ENCODE data around the gene KCNH8.
"Not testable (repeated sequence)": the region's sequence is repeated elsewhere in the genome, so short reads cannot be mapped to it uniquely, and the experiment has no call there.

KCNH8 gene

DNA sequence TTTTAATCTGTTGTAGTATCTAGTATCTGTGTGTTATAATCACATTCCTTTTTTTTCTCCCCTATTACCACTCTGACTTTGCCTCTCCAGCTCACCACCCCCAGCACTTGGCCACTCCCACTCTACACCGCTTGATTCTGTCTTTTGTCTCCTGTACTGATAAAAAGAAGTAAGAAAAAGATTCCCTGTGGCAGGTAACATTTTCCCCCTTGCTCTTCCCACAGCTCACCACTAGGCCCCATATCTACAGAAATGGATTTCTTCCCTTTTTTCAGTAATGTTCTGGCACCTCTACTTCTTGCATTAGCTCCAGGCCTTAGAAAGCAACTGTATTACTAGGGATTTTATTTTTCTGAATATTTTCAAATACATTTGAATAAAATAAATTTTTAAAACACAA is 25.6 kb downstream of the KCNH8 start:
- DNase-seq (ENCODE audit: low read depth), result no peak

DNA sequence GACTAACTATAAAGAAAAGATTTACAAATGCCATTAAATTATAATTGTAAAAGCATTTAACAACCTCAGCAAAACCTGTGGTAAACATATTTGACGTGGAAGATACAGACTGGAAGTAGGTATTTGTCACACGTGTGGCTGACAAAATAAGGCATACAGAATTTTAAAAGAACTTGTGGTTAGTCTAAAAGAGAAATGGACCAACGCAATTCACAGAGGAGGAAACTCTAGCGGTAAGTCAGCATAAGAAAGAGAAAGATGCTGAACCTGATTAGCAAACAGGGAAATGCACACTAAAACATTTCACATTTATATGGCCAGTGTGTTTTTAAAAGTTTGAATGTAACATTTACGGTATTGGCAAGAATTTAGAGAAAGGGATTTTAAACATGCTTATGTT is 35.3 kb downstream of the KCNH8 start:
- DNase-seq (ENCODE audit: low read depth), result no peak

DNA sequence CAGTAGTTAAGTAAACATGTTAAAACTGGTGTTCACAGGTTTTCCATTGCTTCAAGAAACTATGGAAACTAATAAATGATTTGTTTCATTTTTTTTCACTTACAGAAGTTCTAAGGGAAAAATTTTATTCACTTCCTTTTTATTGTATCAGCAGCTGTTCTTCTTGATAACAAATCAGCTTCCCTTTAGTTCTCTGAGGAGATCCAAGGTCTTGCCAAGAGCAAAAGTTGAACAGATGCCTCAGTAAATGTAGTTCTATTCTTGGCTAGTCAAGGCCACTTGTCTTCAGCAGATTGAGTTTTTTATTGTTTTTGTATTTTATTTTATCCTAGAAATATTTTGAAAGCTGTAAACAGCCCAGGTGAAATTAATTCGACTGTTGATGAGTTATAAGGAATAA is 41.8 kb downstream of the KCNH8 start:
- DNase-seq (ENCODE audit: low read depth), result no peak

- DNase-seq (ENCODE audit: low read depth), result no peak
Measured at GRCh38 chr3:19190602-19191001, 42.3 kb downstream of the KCNH8 start.

DNA sequence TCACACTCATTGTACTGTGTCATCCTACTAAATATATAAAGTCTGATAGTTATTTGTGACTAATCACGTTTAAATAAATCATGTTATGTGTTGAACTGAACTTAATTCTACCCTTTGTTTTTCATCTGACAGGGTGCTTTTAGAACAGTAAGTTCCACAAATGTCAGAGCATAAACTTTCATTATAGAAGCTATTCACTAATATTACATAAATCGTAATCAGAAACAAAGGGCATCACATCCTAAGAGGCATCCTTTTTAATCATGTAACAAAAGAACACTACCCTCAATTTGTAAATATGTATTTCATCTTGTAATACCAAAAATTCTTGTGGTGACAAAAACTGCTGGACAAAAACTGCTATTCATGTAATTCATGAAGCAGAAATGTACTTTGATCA is 50.8 kb downstream of the KCNH8 start:
- DNase-seq (ENCODE audit: low read depth), result no peak

DNA sequence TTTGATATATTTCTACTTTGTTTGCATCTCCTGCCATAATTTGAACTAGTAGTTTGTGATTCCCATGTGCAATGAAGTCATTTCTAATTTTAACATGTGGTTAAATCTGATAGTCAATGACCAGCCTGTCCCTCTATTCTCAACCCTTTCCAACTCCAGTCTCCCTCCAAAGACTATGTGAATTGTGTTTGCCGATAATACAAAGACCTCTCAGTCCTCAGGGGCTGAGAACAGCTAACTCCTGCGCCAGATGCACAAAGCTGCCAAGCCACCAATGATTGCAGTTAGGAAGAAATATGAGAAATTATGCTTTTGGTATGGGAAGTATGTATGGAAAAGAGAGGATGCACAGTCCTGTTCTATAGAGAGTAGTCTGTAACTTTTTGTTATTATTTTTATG is 54.0 kb downstream of the KCNH8 start:
- no peak for DNase-seq (ENCODE audit: low read depth)

DNA sequence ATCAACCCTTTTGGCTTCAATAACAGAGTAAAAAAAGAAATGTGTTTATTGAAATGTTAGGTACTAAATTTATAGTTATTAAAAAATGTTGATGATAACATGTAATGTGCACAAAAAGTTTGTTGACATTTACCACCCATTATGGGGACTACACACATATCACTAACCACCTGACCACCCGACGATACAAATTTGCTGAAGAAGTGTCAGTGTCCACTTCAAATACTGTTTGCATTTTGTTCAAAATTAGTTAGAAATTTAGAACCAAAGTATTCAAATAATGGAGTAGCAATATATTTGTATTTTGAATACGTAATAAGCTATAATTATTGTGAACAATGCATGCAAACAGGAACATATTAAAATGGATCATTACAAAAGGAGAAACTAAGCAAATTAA is 54.4 kb downstream of the KCNH8 start:
- DNase-seq (ENCODE audit: low read depth), result no peak

GRCh38 chr3:19206540-19206939 is 58.2 kb downstream of the KCNH8 start:
- no peak for DNase-seq (ENCODE audit: low read depth)

DNA sequence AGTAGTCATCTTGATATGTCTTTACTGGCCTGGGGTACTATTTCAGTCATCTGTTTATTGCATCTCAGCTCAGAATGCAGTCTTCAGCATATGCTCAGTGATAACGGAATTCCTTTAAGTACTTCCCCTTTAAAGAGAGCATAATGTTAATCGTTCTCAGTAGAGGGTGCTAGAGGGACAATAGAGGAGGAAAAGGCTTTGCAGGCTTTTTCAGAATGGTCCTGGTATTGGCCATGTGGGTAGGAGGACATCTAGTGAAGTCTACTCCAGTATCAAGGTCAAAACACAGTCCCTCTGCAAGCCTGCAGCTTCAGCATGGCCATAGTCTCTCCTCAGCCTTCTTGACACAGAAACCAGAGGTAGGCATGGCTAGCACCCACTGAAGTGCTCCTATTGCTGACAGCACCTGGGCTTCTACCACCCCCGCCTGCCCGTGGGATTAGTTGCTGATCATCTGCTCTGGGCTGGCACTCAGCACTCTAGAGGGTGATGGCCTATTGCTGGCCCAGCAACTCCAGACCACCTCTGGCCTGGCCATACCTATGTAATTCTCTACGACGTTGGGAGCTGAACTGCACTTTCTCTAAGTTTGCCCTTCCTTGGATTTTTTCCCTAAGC is 65.4 kb downstream of the KCNH8 start:
- DNase-seq (ENCODE audit: low read depth), result no peak

DNA sequence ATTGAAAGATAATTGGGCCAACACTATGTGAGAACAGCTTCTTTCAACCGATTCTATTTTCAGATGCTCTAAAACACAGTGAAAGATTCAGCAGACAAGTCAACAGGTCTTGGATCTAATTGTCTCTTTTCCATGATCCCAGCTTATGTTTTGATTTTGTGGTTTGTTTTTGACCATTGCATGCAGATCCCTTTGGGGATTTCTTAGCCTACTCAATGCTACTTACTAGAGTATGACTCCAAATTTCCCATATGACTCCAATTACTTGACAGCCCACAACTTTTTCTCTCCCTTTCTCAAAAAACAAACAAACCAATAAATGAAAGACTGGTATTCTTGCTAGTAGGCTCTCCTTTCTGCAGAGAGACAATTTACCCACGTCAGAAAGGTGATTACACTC is 67.1 kb downstream of the KCNH8 start:
- DNase-seq (ENCODE audit: low read depth), result no peak

GRCh38 chr3:19216669-19217337 is 68.5 kb downstream of the KCNH8 start:
- no peak for DNase-seq (ENCODE audit: low read depth)

GRCh38 chr3:19220311-19220710 is 72.0 kb downstream of the KCNH8 start:
- no peak for DNase-seq (ENCODE audit: low read depth)

GRCh38 chr3:19221081-19221480 is 72.8 kb downstream of the KCNH8 start:
- no peak for DNase-seq (ENCODE audit: low read depth)

DNA sequence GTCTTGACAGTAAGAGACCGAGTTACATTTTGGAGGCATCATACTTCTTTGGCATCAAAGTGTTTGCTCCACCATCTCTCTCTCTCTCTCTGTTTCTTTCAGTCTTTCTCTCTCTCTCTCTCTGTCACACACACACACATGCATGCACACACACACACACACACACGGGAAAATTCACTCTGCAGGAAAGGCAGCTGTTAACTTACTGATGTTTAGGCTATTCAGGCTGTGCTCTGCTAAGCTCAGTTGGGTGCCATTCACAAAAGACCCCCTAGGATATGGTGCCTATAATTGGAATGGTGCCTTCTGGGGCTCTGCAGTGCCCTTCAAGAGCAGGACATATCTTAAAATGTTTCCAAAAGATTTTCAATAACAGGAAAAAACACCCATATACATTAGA is 78.2 kb downstream of the KCNH8 start:
- no peak for DNase-seq (ENCODE audit: low read depth)

DNA sequence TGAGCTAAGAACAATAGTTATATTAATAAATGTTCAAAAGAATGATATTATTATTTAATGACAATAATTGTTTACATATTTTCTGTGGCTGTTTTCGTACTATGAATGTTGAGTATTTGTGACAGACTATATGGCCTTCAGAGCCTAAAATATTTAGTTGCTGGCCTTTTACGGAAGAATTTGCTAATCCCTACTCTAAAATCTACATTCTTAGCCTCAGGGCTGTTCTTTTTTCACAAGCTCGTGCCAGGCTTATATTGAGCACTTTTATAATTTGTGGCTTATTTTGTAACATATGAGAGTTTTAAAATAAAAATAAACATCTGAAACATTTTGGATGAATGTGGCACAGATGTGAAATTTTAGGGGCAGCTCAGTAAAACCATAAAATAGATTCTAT is 79.9 kb downstream of the KCNH8 start:
- no peak for DNase-seq (ENCODE audit: low read depth)

GRCh38 chr3:19229086-19229485 is 80.8 kb downstream of the KCNH8 start:
- DNase-seq (ENCODE audit: low read depth), result no peak

GRCh38 chr3:19229881-19230280 is 81.6 kb downstream of the KCNH8 start:
- not testable (repeated sequence) for DNase-seq (ENCODE audit: low read depth)

DNA sequence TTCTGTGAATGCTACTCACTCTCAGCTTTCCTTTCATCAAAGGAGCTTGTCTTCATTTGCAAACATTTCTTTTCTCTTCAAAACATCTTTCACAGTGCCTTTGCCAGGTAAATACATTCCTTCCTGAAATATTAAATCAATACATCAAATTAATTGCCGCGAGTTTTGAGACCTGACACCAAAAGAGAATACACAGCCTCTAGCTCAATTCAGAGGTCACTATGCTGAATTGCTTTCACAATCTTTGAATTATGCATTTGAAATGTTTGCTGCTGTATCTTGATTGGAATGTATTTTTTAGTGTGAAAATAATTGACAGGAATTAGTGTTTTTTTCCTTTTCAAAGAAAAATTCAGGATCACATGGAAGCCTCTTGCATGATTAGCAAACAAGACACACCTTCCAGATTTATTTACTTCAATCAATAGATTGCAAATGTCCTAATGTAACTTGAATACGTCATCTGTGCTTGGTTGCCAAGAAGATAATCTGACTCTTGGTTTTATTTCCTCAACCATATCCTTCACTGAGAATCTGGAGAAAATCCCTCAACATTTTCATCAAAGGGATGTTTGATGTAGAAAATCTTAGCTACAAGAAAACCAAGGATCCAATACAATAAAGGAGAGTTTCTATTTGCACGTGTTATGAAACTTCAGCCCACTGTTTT is 83.6 kb downstream of the KCNH8 start:
- DNase-seq (ENCODE audit: low read depth), result no peak

DNA sequence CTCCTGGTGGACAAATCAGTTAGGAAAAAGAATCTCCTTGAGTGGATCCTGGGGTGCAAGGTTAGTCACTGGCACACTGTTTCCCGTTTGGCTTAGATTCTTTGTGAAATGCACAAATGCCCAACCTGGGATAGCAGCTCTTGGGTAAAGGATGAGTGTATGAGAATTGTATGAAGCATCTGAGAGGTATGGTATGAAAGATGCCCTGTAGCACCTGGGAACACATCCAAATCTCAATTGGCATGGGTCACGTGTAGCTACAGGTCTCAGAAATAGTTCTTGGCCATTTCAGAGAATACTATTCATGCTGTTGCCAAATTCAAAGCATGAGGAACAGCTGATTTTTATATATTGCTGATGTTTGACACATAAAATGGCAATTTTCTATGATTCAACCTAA is 84.3 kb downstream of the KCNH8 start:
- DNase-seq (ENCODE audit: low read depth), result no peak

DNA sequence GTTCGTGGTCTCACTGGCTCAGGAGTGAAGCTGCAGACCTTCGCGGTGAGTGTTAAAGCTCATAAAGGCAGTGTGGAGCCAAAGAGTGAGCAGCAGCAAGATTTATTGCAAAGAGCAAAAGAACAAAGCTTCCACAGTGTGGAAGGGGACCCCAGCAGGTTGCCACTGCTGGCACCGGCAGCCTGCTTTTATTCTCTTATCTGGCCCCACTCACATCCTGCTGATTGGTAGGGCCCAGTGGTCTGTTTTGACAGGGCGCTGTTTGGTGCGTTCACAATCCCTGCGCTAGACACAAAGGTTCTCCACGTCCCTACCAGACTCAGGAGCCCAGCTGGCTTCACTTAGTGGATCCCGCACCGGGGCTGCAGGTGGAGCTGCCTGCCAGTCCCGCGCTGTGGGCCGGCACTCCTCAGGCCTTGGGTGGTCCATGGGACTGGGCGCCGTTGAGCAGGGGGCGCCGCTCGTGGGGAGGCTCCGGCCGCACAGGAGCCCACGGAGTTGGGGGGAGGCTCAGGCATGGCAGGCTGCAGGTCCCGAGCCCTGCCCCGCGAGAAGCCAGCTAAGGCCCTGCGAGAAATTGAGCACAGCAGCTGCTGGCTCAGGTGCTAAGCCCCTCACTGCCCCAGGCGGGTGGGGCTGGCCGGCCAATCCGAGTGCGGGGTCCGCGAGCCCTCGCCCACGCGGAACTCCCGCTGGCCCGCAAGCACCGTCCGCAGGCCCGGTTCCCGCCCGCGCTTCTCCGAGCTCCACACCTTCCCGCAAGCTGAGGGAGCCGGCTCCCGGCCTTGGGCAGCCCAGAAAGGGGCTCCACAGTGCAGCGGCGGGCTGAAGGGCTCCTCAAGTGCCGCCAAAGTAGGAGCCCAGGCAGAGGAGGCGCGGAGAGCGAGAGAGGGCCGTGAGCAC is 85.8 kb downstream of the KCNH8 start:
- not testable (repeated sequence) for DNase-seq (ENCODE audit: low read depth)

DNA sequence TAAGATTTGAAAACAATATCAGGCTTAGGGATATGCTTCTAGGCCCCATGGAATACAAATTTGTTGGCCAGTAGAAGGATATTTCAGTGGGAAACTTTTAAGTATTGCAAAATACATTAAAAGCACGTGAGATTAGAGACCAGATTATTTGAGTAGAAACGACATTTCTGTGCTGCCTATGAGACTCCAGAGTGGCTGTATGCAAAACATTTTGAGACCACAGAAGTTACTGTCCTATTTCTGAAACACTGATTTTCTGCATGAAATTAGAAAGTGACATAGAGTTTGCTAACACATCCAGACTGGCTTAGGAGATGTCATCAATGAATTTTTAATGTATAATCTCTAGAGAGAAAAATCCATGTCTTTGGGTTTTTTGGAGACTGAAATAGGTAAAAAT is 99.8 kb downstream of the KCNH8 start:
- DNase-seq (ENCODE audit: low read depth), result no peak

DNA sequence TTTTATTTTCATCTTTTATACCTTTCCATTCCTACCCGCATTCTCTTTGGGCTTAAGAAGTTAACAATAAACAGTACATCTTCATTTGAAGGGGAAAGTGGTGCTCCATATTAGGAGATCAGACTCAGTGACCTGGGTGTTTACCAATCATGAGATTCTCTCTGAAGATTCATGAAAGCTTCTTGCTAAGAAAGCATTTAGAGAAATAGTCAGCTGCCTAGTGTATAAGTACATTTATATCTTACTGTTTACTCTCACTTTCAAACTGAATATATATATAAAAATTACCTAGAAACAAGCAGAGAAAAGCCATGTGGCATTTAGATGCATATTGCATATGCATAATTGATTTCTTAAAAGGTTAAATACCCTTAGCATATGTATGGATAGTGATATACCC is 100.5 kb downstream of the KCNH8 start:
- no peak for DNase-seq (ENCODE audit: low read depth)
